Measurements from ENCODE around the gene IKBKE.

Gene IKBKE

DNA sequence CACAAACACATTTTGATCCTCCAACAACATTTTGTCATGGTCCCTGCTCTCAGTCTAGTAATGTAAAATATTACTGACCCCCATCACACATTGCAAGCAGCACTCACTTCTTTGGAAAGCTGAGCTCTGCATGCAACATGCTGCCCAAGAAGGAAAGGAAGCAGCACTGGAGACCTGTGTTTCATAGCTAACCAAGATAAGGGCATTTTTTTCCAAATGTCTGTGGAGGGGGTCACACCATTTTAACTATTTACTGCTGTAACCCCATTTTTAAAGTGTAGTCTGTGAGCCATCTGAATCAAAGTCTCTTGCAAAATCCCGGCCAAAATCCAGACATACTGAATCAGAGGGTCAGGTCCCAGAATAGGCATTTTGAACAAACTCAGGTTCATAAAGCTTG, 32.5 kb downstream of the IKBKE start:
- no peak for TF ChIP-seq ZBTB7A (IDR thresholded peaks at IDR 0.05; ENCODE audit: low read depth)
- TF ChIP-seq, protein P1, sequence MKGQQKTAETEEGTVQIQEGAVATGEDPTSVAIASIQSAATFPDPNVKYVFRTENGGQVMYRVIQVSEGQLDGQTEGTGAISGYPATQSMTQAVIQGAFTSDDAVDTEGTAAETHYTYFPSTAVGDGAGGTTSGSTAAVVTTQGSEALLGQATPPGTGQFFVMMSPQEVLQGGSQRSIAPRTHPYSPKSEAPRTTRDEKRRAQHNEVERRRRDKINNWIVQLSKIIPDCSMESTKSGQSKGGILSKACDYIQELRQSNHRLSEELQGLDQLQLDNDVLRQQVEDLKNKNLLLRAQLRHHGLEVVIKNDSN (IDR thresholded peaks at IDR 0.05), result no peak
- TF ChIP-seq EGR1 (IDR thresholded peaks at IDR 0.05), result no peak
- TF ChIP-seq TAF1 (IDR thresholded peaks at IDR 0.05; ENCODE audit: low read depth), result no peak
- no peak for TF ChIP-seq YY1 (IDR thresholded peaks at IDR 0.05; ENCODE audit: low read depth)
- TF ChIP-seq FOXM1 (IDR thresholded peaks at IDR 0.05; ENCODE audit: borderline replicate concordance, low read depth), result no peak
- no peak for TF ChIP-seq RAD21 (IDR thresholded peaks at IDR 0.05; ENCODE audit: low read depth)
- TF ChIP-seq TEAD4 (IDR thresholded peaks at IDR 0.05), result no peak
- TF ChIP-seq NFIC (IDR thresholded peaks at IDR 0.05), result no peak
- TF ChIP-seq EP300 (IDR thresholded peaks at IDR 0.05; ENCODE audit: borderline replicate concordance), result no peak

DNA sequence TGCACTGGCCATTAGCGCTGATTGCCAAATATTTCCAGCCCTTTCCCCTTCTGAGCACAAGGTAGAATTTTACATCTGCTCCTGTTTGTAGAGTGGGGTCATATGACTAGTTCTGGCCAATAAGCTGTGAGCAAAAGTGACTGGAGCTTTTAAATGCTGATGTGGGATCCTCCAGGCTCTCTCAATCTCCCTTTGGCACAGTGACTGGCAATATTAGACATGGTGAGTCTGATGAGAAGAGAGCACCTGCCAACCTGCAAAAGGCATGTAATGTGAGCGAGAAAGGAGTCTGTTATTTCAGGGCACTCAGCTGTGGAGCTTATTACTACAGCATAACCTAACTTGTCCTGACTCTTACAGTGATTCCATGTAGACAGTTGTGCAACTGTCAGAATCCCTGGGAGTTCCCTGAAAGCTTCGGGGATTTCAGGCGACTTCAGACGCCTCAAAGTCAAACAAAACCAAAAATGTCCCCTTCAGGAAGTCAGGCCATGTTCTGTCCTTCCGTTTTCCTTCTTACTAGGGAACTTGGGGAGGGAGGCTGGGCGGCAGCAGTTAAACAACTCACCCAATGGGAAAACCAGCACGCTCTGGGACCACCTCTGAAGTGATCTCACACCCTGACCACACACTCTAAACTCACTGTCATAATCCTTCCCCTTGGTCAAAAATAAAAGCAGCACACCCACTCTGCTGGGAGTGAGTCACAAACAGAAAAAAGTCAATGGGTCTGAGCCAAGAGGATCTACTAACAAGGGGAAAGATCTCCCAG, 33.5 kb downstream of the IKBKE start:
- TF ChIP-seq NFIC (IDR thresholded peaks at IDR 0.05) (peak; percentile 35; the same call in 1 of the 2 replicates), CEBPB (IDR thresholded peaks at IDR 0.05) (no peak)
- TF ChIP-seq, protein P1 (IDR thresholded peaks at IDR 0.05), result peak; percentile 72

DNA sequence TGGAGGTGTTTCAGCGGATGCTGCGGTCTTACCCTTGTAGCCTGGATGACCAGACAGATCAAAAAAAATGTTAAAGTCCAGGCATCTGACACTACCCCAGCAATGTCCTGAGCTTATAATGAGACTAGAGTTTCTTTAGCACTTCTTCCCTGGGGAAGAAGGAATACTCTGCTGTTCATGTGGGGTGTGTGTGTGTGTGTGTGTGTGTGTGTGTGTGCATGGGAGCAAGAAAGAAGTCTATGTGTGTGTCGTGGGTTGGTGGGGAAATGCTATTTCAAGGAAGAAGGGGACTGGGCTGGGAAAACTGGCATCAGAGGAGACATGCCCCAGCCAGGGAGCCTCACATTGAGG, 34.1 kb downstream of the IKBKE start:
- TF ChIP-seq TAF1 (IDR thresholded peaks at IDR 0.05; ENCODE audit: low read depth) (no peak), TEAD4 (IDR thresholded peaks at IDR 0.05) (no peak), EP300 (IDR thresholded peaks at IDR 0.05; ENCODE audit: borderline replicate concordance) (no peak), YY1 (IDR thresholded peaks at IDR 0.05; ENCODE audit: low read depth) (no peak), EGR1 (IDR thresholded peaks at IDR 0.05) (no peak), CEBPB (IDR thresholded peaks at IDR 0.05) (no peak), CREB1 (IDR thresholded peaks at IDR 0.05; ENCODE audit: low read depth) (no peak), ZBTB7A (IDR thresholded peaks at IDR 0.05; ENCODE audit: low read depth) (no peak), RAD21 (IDR thresholded peaks at IDR 0.05; ENCODE audit: low read depth) (no peak), TCF12 (IDR thresholded peaks at IDR 0.05; ENCODE audit: low read depth) (no peak), NFIC (IDR thresholded peaks at IDR 0.05) (no peak)
- TF ChIP-seq, protein P1 (IDR thresholded peaks at IDR 0.05), result no peak
- TF ChIP-seq, protein P2, sequence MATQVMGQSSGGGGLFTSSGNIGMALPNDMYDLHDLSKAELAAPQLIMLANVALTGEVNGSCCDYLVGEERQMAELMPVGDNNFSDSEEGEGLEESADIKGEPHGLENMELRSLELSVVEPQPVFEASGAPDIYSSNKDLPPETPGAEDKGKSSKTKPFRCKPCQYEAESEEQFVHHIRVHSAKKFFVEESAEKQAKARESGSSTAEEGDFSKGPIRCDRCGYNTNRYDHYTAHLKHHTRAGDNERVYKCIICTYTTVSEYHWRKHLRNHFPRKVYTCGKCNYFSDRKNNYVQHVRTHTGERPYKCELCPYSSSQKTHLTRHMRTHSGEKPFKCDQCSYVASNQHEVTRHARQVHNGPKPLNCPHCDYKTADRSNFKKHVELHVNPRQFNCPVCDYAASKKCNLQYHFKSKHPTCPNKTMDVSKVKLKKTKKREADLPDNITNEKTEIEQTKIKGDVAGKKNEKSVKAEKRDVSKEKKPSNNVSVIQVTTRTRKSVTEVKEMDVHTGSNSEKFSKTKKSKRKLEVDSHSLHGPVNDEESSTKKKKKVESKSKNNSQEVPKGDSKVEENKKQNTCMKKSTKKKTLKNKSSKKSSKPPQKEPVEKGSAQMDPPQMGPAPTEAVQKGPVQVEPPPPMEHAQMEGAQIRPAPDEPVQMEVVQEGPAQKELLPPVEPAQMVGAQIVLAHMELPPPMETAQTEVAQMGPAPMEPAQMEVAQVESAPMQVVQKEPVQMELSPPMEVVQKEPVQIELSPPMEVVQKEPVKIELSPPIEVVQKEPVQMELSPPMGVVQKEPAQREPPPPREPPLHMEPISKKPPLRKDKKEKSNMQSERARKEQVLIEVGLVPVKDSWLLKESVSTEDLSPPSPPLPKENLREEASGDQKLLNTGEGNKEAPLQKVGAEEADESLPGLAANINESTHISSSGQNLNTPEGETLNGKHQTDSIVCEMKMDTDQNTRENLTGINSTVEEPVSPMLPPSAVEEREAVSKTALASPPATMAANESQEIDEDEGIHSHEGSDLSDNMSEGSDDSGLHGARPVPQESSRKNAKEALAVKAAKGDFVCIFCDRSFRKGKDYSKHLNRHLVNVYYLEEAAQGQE (IDR thresholded peaks at IDR 0.05; ENCODE audit: low read depth), result no peak
- TF ChIP-seq, protein P3, sequence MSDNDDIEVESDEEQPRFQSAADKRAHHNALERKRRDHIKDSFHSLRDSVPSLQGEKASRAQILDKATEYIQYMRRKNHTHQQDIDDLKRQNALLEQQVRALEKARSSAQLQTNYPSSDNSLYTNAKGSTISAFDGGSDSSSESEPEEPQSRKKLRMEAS (IDR thresholded peaks at IDR 0.05), result no peak

DNA sequence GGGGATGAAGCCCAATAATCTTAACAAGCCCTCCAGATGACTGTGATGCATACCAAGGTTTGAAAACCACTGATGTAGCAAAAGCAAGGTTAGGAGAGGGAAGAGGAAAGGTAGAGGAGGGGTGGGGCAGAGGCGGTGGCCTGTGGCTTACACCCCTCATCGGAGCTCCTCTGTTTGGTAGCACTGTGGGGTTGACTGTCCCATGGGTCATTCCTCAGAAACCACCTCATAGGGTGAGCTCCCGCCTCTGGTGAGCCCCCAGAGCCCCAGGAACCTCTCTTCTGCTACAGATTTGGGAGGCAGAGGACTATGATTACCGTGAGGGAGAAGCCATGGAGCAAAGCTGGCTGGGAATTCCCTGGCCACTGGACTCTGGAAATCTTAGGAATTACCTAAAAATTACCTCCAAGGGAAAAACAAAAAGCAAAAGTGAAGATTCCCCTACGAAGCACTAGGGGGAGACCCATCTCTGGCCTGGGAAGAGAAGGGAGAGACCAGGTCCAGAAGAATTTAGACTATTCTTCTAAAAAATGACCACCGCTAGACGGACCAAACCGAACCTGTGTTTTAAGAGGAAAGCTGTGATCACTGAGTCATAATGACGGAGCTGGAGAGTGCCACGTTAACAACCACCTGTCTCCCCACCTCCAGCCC, 35.6 kb downstream of the IKBKE start:
- TF ChIP-seq RAD21 (IDR thresholded peaks at IDR 0.05; ENCODE audit: low read depth) (peak; percentile 48), ZBTB7A (IDR thresholded peaks at IDR 0.05; ENCODE audit: low read depth) (no peak)

DNA sequence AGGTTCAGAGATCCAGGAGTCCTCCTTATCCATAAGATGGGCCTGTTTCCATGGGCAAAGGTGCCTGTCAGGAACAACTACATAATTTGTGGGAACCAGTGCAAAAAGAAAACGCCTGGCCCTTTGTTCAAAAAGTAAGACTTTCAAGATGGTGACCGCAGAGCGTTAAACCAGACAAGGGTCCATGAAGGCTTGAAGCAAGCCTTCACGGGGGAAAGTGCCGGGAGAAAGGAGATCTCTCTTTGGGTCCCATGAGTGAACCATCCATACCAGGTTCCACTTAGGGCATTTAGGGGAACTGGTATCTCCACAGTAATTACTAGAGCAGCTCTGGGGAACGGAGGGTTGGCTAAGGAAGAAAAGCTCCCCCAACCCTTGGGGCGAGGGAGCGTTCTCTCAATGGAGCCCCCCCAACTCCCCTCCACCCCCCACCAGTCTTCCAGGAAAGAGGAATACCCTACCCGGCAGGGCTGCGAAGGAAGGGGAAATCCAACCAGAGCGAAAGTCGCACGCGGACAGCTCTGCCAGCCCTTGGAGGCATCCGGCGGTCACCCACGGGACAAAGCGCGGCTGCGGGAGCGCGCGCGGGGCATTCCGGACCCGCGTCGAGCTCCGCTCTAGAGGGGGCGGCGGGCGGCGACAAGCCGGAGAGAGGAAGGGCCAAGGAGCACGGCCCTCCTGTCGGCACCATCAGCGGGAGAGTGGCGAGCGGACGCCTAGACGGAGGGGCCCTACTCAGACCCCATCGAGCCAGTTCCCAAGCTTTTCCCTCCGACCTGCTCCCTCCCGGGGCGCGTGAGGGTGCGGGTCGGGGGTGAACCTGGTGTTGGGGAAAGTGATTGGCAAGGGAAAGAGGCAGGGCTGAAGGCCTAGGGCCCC, 36.4 kb downstream of the IKBKE start:
- no peak for TF ChIP-seq NFIC (IDR thresholded peaks at IDR 0.05)
- TF ChIP-seq, protein P3 (IDR thresholded peaks at IDR 0.05), result no peak
- TF ChIP-seq FOXM1 (IDR thresholded peaks at IDR 0.05; ENCODE audit: borderline replicate concordance, low read depth), result no peak
- TF ChIP-seq CREB1 (IDR thresholded peaks at IDR 0.05; ENCODE audit: low read depth), result no peak
- TF ChIP-seq, protein P1 (IDR thresholded peaks at IDR 0.05), result no peak
- TF ChIP-seq EP300 (IDR thresholded peaks at IDR 0.05; ENCODE audit: borderline replicate concordance), result no peak
- no peak for TF ChIP-seq EGR1 (IDR thresholded peaks at IDR 0.05)
- TF ChIP-seq, protein P2 (IDR thresholded peaks at IDR 0.05; ENCODE audit: low read depth), result no peak
- no peak for TF ChIP-seq ZBTB7A (IDR thresholded peaks at IDR 0.05; ENCODE audit: low read depth)
- no peak for TF ChIP-seq YY1 (IDR thresholded peaks at IDR 0.05; ENCODE audit: low read depth)
- no peak for TF ChIP-seq RAD21 (IDR thresholded peaks at IDR 0.05; ENCODE audit: low read depth)
- TF ChIP-seq CEBPB (IDR thresholded peaks at IDR 0.05), result no peak
